OCI-LY7 (cell line): Measurements from ENCODE around the gene AFDN.
A peak's percentile ranks its signal among the peaks of the same experiment; 100 is the strongest.

ENCODE experiments used
- EZH2phosphoT487 ChIP-seq: fragments of 200-600 bp; sonication (generic); IDR thresholded peaks from 2 replicates; pipeline ENCODE4 v1.6.1; 2018; ENCODE audit warnings: low read depth, borderline replicate concordance, mild to moderate bottlenecking, mixed run types, antibody characterized with exemption, low read length, moderate library complexity, mixed read lengths
- TF ChIP-seq, protein P1 (sequence below): fragments of 200-600 bp; sonication (generic); conservative IDR thresholded peaks from 2 replicates; pipeline ENCODE4 v1.5.1; 2014; ENCODE audit warnings: mild to moderate bottlenecking, antibody characterized with exemption, low read length, moderate library complexity, mixed read lengths

DNA sequence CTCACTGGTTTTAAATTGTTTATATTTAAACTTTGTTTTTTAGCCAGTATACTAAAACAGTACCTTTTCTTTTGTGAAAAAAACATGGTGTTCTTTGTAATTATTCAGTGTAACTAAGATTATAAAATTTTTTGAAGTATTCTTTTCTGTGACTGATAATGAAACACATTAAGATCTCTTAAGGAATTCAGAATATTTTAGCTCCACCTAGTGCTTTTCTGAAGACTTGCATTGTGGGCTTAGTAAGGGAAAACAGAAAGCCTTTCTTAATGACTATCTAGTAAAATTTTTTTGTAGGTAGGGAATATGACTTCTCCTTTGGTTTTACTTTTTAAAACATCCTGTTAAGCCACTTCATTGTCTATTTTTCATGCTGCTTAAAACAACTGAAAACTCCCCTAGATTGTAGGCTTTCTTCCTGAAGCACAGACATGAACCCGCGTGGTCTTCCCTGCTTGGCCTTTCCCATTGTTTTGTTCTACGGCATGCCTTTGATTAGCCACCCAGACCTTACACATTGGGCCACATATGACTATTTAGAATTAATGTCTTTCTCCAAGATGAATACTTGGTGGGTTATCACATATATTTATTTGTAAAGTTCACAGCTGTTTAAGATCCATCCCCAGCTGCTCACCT is 72.1 kb downstream of the AFDN start:
- TF ChIP-seq, protein P1, sequence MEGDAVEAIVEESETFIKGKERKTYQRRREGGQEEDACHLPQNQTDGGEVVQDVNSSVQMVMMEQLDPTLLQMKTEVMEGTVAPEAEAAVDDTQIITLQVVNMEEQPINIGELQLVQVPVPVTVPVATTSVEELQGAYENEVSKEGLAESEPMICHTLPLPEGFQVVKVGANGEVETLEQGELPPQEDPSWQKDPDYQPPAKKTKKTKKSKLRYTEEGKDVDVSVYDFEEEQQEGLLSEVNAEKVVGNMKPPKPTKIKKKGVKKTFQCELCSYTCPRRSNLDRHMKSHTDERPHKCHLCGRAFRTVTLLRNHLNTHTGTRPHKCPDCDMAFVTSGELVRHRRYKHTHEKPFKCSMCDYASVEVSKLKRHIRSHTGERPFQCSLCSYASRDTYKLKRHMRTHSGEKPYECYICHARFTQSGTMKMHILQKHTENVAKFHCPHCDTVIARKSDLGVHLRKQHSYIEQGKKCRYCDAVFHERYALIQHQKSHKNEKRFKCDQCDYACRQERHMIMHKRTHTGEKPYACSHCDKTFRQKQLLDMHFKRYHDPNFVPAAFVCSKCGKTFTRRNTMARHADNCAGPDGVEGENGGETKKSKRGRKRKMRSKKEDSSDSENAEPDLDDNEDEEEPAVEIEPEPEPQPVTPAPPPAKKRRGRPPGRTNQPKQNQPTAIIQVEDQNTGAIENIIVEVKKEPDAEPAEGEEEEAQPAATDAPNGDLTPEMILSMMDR: peak; percentile 89
- no peak for TF ChIP-seq EZH2phosphoT487
